Ecto neural progenitor cell (in vitro differentiated cells): Measurements from ENCODE around the gene CNN2.

Experiments used
- DNase-seq: peaks from one replicate; pipeline ENCODE4 v3.0.0-alpha.2; 2018; ENCODE audit warnings: low spot score

Gene CNN2

DNA sequence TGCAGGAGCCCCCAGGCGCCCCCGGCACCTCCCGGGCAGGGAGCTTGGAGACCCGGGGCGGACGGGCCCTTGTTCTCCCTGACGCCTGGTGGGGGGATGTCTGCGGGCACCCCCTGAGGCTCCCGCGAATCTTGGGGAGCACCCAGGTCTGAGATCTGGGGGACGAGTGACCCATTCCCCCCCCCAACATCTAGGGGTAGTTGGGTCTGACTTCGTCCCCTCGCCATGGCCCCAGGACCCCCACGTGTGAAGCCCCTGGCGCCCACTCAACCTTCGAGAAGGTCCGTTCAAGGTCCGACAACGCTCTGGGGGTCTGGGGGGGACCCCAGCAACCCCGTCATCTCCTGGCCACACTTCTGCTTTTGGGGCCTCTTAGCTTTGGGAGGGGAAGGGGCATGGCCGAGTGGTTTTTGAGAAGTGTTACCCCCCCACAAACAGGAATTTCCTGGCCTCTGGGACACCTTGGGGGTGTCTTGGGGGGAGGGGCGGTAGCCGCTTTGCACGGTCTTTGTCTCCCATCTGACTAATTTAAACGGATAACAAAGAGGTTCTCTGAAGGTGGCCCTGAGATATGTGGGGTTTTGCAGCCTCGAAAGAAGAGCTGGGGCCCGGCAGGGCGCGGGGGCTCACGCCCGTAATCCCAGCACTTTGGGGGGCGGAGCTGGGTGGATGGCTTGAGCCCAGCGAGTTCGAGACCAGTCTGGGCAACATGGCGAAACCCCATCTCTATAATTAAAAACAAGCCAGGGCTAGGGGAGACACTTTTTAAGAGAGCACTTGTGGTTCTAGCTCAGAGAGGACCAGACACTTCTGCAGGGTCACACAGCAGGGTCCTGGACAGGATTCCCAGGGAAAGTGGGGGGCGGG, 608 bp downstream of the CNN2 start:
- DNase-seq: no peak

DNA sequence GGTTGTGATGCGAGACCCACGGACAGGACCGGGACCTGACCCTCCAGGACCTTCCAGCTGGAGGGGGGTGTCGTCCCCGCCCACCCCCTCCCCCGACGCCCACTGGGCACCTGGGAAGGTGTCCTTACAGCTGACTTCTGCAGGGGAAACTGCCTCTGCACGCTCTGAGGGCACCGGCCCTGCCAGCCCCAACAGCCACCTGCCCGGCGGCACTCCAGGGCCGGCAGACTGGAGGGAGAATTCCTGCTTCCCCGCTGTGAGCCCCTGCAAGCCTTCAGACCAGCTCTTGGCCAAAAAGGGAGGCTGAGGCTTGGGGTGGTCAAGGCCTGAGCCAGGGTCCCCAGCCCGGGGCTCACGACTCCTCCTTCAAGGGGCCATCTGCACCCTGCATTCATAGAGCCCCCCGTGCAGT, 1.2 kb downstream of the CNN2 start:
- no peak for DNase-seq

DNA sequence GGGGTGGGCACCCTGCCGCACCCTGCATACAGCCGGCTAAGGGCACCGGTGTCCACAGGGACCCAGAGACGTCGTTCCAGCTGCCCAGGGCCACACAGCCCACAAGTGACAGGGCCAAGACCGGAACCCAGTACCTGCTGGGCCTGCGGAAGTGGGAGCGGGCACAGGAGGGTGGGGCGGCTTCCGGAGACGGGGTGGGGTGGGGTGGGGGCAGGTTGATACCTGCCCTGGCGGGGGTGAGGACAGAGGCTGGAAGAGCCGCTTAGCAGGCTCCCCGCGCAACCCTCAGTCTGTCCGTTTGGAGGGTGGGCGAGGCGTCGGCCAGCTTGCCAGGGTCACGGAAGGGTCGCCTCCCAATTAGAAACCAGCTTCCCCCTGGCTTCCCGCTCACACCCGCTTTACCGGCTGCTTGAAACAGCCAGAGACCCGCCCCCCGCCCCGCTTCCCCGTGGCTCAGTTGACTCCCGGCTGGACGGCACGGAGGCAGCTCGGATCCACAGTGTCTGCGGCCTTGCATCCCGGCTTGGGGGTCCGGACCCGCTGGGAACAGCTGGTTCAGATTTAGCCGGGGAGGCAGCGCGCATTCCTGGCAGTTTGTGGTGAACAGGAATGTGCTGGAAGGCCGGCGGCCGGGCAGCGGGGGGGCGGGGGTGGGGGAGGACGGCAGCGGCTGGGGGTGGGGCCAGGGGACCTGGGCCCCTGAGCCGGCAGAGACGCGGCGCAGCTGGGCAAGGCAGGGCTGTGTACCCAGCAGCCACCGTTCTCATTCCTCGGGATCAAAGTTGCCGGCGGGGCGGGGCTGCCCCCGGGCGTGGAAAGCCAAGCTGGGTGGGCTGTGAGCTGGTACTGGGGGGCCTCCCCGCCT, 1.9 kb downstream of the CNN2 start:
- peak; percentile 90 for DNase-seq

DNA sequence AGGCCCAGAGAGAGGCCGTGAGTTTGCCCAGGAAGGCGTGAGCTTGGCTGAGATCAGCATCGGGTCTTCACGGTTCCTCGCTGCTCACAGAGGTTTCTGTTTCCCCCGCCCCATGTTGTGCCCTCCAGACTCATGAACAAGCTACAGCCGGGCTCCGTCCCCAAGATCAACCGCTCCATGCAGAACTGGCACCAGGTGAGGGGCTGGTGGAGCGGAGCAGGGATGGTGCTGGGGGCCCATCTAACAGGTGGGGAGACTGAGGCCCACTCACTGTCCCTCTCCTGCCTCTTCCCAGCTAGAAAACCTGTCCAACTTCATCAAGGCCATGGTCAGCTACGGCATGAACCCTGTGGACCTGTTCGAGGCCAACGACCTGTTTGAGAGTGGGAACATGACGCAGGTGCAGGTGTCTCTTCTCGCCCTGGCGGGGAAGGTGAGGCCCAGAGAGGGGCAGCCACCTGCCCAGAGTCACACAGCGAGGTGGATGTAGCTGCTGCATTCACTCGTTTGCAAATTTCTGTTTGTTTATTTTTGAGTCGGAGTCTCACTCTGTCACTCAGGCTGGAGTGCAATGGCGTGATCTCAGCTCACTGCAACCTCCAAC, 6.0 kb downstream of the CNN2 start:
- DNase-seq: no peak

DNA sequence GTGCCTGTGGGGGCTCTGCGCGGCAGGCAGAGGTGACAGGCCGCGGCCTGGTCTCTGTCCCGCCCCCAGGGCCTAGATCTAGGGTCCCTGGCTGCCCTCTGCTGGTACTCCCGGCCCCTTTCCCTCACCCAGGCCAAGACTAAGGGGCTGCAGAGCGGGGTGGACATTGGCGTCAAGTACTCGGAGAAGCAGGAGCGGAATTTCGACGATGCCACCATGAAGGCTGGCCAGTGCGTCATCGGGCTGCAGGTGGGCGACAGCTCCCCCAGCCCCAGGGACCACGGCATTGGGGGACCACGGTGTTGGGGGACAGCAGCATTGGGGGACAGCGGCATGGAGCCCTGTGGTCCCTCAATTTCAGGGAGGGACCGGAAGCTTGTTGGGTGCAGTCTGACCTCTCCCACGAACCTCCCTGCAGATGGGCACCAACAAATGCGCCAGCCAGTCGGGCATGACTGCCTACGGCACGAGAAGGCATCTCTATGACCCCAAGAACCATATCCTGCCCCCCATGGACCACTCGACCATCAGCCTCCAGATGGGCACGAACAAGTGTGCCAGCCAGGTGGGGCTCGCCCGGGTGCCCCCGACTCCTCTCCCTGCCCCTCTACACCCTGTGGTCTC, 9.7 kb downstream of the CNN2 start:
- DNase-seq: no peak

DNA sequence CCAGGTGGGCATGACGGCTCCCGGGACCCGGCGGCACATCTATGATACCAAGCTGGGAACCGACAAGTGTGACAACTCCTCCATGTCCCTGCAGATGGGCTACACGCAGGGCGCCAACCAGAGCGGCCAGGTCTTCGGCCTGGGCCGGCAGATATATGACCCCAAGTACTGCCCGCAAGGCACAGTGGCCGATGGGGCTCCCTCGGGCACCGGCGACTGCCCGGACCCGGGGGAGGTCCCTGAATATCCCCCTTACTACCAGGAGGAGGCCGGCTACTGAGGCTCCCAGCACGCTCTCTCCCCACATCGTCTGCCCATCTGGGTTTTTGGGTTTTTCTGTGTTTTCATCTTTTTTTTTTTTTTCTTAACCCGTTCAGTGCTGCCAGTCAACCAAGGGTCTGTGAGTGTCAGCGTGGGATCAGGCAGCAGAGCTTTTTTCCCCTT, 11.2 kb downstream of the CNN2 start:
- no peak for DNase-seq

DNA sequence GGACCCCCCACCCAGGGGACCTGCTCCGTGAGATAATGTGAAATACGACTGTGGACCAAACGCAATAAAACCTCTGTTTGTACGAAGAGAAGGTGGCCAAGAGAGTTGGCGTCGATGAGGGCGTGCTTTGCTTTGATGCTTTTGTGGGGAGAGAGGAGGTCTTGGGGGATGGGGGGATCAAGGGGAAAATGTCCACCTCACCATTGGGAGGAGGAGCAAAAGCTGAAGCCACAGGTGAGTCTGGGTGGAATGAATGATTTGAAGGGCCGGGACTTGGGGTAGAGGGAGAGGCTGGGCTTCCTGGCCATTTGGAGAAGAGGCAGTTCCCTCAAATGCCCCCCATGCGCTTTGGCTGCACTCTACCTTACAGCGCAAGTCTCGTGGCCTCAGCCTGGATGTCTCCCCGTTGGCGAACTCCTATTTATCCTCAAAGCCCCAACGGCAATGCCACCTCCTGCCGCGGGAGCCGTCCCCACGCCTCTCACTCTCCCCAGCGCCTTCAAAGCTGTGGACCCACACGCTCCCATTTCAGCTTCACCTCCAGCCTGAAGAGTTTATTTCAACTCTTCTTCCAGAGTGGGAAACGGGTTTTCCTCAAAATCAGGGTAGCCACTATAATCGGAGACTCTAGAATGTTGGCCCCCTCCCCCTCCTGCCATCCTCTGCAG, 12.7 kb downstream of the CNN2 start:
- no peak for DNase-seq

DNA sequence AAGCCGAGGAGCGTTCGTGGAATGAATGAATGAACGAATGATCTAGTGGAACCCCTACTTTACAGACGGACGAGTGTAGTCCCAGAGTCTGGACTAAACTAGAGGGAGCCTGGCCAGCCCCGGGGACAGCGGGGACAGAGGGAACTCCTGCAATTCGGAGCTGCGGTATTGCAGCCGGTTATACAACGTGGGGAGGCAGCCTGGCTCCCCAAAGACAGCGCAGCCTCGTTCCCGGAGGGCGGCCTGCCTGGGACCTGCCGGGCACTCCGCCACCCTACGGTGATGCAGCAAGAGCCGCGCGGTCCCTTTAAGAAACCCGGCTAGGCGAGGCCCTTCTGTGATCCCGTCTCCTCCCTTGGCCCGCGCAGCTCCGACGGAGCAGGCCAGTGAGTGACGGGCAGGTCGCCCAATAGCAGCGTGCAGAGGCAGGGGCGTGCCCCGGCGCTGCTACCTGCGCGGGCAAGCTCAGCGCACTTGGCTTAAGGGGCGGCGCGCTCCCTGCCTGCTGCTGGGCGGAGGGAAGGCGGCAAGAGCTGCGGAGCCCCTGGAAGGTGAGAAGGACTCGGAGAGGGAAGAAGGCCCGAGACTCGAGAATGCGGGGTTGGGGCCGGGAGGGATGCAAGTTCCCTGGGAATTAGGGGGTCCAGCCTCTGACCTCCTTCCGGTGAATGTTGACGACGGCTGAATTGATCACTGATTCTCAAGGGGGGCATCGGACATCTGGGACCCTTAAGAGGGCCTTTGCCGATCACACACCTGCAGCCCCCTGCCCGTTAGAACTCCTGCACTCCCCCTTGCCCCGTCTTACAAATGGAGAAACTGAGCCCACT, 13.5 kb downstream of the CNN2 start, which contains the start of gene ABCA7:
Gene ABCA7, plus strand, starts transcription at position 462 of the 830 bp plus-strand sequence. CDS start 1,255 bp downstream, outside the sequence.
- peak; percentile 98 for DNase-seq

DNA sequence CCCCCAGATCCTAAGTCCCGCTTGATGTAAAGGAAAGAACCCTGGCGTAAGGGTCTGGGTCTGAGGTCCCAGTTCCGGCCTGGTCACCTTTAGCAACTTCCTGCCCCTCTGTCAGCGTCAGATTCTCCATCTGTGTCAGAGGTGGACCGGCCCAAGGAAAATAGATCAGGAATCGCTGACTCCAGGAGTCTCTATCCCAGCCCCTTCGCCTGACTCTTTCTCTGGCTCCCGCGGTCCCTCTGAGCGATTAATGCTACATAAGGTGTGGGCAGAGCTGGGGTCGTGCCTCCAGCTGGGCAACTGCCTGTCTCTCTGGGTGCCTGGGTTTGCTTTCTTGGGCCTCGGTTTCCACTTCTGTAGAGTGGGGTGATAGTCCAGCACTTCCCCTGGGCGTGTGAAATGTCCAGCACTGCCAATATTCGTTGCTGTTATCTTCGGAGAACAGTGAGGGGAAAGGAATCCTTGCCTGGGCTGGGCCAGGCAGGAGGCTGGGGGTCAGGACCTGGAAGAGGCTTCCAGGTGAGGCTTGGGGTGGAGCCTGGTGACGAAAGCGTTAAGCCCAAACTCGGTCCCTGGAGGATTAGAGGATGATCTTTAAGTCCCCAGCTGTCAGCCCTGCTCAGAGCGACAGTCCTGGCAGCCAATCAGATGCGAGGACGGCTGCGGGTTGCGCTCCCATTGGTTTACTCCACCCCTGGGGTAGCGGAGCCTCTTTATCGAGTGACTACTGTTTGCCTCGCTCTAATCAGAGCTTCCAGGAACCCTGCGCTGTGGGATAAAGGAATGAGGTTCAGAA, 14.3 kb downstream of the CNN2 start:
- DNase-seq: peak; percentile 95

DNA sequence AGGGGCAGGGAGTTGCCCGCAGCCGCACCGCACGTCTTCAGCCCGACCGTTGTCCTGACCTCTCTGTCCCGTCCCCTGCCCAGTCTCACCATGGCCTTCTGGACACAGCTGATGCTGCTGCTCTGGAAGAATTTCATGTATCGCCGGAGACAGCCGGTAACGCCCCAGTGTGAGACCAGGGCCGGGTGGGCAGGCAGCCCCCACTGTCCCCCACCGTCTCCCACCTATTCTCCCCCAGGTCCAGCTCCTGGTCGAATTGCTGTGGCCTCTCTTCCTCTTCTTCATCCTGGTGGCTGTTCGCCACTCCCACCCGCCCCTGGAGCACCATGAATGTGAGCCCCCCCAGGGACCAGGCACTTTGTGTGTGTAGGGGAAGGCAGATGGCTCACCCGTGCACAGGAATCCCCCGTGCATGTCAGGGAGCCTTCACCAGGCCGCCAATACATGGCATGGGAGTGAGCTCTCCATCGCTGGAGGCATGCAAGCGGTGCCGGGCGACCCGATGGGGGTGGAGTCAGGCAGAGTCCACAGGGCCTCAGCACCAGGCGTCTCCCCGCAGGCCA, 14.9 kb downstream of the CNN2 start:
- no peak for DNase-seq

DNA sequence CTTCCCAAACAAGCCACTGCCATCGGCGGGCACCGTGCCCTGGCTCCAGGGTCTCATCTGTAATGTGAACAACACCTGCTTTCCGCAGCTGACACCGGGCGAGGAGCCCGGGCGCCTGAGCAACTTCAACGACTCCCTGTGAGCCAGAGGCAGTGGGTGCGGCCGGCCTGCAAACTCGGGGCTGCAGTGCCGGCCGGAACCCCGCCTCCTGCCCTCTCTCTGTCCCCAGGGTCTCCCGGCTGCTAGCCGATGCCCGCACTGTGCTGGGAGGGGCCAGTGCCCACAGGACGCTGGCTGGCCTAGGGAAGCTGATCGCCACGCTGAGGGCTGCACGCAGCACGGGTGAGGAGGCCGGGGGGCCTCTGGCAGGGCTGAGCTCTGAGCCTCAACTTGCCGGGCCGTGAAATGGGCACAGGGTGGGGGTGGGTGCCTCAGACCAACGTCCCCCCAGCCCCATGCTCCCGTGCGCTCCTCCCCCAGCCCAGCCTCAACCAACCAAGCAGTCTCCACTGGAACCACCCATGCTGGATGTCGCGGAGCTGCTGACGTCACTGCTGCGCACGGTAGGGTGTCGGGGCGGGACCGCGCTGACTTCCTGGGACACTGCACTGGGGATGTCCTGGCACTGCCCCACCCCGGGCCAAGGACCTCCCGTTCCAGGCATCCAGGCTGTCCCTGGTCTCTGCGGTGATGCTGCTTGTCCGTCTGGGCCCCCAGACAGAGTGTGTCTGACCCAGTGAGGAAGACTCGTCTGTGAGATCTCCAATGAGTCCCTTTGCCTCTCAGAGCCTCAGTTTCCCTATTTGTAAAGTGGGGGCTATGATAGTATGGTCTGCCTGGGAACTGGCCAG, 15.7 kb downstream of the CNN2 start:
- no peak for DNase-seq

DNA sequence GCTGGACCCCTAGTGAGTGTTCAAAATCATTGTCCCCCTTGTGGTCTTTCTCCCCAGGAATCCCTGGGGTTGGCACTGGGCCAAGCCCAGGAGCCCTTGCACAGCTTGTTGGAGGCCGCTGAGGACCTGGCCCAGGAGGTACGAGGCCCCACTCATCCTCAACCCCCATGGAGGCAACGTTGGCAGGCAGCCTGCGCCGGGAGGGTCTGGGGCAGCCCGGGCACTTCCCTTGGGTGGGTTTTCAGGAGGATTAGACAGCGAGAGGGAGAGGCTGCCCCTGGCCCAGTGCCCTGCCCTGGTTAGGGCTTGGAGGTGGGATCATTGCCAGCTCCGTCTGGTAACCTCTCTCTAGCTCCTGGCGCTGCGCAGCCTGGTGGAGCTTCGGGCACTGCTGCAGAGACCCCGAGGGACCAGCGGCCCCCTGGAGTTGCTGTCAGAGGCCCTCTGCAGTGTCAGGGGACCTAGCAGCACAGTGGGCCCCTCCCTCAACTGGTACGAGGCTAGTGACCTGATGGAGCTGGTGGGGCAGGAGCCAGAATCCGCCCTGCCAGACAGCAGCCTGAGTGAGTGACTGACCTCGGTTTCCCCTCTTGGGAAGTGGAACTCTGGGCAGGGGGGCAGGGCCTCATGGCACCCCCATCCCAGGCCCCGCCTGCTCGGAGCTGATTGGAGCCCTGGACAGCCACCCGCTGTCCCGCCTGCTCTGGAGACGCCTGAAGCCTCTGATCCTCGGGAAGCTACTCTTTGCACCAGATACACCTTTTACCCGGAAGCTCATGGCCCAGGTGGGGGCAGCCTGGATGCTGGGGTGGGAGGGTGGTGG, 16.5 kb downstream of the CNN2 start:
- no peak for DNase-seq

DNA sequence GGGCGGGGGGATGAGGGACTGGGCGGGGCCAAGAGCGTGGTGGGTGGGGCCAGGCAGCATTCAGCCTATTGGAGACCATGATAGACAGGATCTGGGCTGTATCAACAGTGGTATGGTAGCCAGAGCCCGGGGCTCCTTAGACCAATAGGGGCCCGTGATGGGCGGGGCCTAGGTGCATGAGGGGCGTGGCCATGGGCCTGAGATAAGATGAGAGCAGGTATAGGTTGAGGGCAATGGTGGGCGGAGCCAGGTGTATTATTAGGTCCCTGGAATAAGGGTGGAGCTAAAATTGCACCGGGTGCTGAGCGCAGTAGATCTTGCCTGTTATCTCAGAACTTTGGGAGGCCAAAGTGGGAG, 18.8 kb downstream of the CNN2 start:
- no peak for DNase-seq

DNA sequence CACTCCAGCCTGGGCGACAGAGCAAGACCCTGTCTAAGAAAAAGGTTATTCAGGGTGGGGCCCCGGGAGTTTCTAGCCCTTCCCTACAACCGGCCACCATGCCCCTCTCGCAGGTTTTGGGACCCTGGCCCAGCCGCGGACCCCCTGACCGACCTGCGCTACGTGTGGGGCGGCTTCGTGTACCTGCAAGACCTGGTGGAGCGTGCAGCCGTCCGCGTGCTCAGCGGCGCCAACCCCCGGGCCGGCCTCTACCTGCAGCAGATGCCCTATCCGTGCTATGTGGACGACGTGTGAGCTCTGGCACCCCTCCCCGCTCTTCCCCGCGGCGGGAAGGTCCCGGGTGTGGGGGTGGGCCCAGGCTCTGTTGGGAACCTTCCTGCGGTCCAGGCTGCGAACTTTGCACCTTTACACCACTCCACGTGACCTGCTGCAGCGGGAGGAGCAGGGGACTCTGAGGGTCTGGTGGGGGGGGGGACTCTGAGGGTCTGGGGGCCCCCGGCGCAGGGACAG, 19.8 kb downstream of the CNN2 start:
- DNase-seq: peak; percentile 46

DNA sequence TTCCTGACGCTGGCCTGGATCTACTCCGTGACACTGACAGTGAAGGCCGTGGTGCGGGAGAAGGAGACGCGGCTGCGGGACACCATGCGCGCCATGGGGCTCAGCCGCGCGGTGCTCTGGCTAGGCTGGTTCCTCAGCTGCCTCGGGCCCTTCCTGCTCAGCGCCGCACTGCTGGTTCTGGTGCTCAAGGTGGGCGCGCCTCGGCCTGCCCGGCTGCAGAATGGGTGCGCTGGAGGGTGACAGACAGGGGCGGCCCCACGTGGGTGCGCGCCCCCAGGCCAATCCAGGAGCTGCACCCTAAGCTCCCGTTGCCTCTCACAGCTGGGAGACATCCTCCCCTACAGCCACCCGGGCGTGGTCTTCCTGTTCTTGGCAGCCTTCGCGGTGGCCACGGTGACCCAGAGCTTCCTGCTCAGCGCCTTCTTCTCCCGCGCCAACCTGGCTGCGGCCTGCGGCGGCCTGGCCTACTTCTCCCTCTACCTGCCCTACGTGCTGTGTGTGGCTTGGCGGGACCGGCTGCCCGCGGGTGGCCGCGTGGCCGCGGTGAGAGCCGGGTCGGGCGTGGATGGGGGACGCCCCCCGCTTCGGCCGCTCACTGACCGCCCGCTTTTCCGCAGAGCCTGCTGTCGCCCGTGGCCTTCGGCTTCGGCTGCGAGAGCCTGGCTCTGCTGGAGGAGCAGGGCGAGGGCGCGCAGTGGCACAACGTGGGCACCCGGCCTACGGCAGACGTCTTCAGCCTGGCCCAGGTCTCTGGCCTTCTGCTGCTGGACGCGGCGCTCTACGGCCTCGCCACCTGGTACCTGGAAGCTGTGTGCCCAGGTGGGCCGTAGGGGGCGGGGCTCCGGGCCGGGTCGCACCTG, 20.7 kb downstream of the CNN2 start:
- DNase-seq: peak; percentile 43

DNA sequence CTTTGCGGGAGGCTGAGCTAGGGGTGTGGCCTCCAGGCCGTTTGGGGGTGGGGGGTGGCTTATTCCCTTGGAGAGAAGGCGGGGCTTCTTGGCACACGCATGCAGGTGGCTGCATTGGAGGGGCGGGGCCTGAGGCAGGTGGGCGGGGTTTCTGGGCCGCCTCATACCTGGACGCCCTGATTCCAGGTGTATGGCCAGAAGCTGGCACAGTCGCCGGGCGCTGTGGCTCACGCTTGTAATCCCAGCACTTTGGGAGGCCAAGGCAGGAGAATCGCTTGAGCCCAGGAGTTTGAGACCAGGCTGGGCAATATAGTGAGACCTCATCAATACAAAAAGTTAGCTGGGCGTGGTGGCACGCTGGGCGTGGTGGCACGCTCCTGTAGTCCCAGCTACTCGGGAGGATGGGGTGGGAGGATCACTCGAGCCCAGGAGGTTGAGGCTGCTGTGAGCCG, 21.3 kb downstream of the CNN2 start:
- DNase-seq: no peak
